SJCRH30 (cell line): ENCODE results near the gene FBXL2. TPM values are rescaled to one million over a fixed set of nuclear protein-coding genes. Genes with fewer than 3 reads are reported as not detected.
"Not testable (repeated sequence)": the region's sequence is repeated elsewhere in the genome, so short reads cannot be mapped to it uniquely, and the experiment has no call there.

ENCODE experiments used
- DNase-seq, 2 experiments: peaks; one replicate each; pipeline ENCODE4 v3.0.0-alpha.2; 2015 to 2020
- H3K27ac ChIP-seq: fragments of 250-450 bp; sonication (Bioruptor Pico); 2 replicates; pipeline ENCODE4 v1.5.1; 2020; ENCODE audit warnings: mild to moderate bottlenecking, moderate library complexity
- H3K27me3 ChIP-seq: fragments of 250-450 bp; sonication (Bioruptor Pico); 2 replicates; pipeline ENCODE4 v1.5.1; 2020; ENCODE audit warnings: mild to moderate bottlenecking, moderate library complexity
- H3K36me3 ChIP-seq: fragments of 250-450 bp; sonication (Bioruptor Pico); 2 replicates; pipeline ENCODE4 v1.5.1; 2020; ENCODE audit warnings: mild to moderate bottlenecking, moderate library complexity
- H3K4me1 ChIP-seq: fragments of 250-450 bp; sonication (Bioruptor Pico); 2 replicates; pipeline ENCODE4 v1.5.1; 2020; ENCODE audit warnings: mild to moderate bottlenecking, moderate library complexity
- H3K4me3 ChIP-seq: fragments of 250-450 bp; sonication (Bioruptor Pico); 2 replicates; pipeline ENCODE4 v1.5.1; 2020; ENCODE audit warnings: mild to moderate bottlenecking, moderate library complexity
- H3K9me3 ChIP-seq: fragments of 250-450 bp; sonication (Bioruptor Pico); replicated peaks from 2 replicates; pipeline ENCODE4 v1.5.1; 2020; ENCODE audit warnings: mild to moderate bottlenecking, moderate library complexity
- total RNA-seq: library from RNA; depleted of rRNA; stranded (reverse); fragments of >200 nt; shearing (Covaris generic); gene quantifications from 2 replicates; pipeline ENCODE4 v1.2.3, GENCODE V29; 2014; rRNA removed

FBXL2 gene
- total RNA-seq, 1 experiment from 2014 or later: 4.8 TPM

GRCh38 chr3:33420966-33421365, 143.7 kb downstream of the FBXL2 start:
- no peaks in the 10 kb centered on the region for H3K9me3 ChIP-seq
- no peaks in the 10 kb centered on the region for H3K27me3 ChIP-seq
- H3K36me3 ChIP-seq: peaks cover 9% of the 10 kb centered on the region; the same call in 1 of the 2 replicates
- H3K4me1 ChIP-seq: no peaks in the 10 kb centered on the region
- DNase-seq: no peak
- H3K27ac ChIP-seq: no peak overlapping the region
- H3K4me3 ChIP-seq: no peak overlapping the region

GRCh38 chr3:33424606-33425452, 147.6 kb downstream of the FBXL2 start:
- H3K4me1 ChIP-seq: no peaks in the 10 kb centered on the region; the same call in 1 of the 2 replicates
- H3K27ac ChIP-seq: no peak overlapping the region

GRCh38 chr3:33425453-33425852, 148.2 kb downstream of the FBXL2 start:
- no peak for DNase-seq
- H3K27me3 ChIP-seq: no peaks in the 10 kb centered on the region
- H3K9me3 ChIP-seq: no peaks in the 10 kb centered on the region
- H3K4me3 ChIP-seq: no peak overlapping the region
- H3K4me1 ChIP-seq: no peaks in the 10 kb centered on the region; the same call in 1 of the 2 replicates
- H3K27ac ChIP-seq: no peak overlapping the region
- peaks cover 7% of the 10 kb centered on the region; the same call in 1 of the 2 replicates for H3K36me3 ChIP-seq

More at GRCh38 chr3:33424606-33425452, 147.6 kb downstream of the FBXL2 start:
- Histone ChIP-seq H3K9me3 (no peaks in the 10 kb centered on the region), H3K36me3 (peaks cover 7% of the 10 kb centered on the region; the same call in 1 of the 2 replicates), H3K4me3 (no peak overlapping the region), H3K27me3 (no peaks in the 10 kb centered on the region)
- no peak for DNase-seq

- Histone ChIP-seq H3K4me1 (no peaks in the 10 kb centered on the region; the same call in 1 of the 2 replicates), H3K27ac (no peak overlapping the region), H3K27me3 (no peaks in the 10 kb centered on the region), H3K9me3 (no peaks in the 10 kb centered on the region), H3K36me3 (peaks cover 7% of the 10 kb centered on the region; the same call in 1 of the 2 replicates), H3K4me3 (no peak overlapping the region)
- peak in 1 of 2 experiments; percentile 58 for DNase-seq
Measured at GRCh38 chr3:33426068-33426467, 148.8 kb downstream of the FBXL2 start.

- Histone ChIP-seq H3K4me1 (no peaks in the 10 kb centered on the region; the same call in 1 of the 2 replicates), H3K36me3 (peaks cover 6% of the 10 kb centered on the region; the same call in 1 of the 2 replicates), H3K9me3 (no peaks in the 10 kb centered on the region), H3K27me3 (no peaks in the 10 kb centered on the region), H3K27ac (no peak overlapping the region), H3K4me3 (no peak overlapping the region)
- DNase-seq: peak in 1 of 2 experiments; percentile 6
Measured at GRCh38 chr3:33426630-33427317, 149.5 kb downstream of the FBXL2 start.

GRCh38 chr3:33428734-33429133, 151.5 kb downstream of the FBXL2 start:
- Histone ChIP-seq H3K27me3 (no peaks in the 10 kb centered on the region), H3K27ac (no peak overlapping the region), H3K4me3 (no peak overlapping the region), H3K36me3 (peaks cover 3% of the 10 kb centered on the region; the same call in 1 of the 2 replicates), H3K9me3 (no peaks in the 10 kb centered on the region), H3K4me1 (no peaks in the 10 kb centered on the region; the same call in 1 of the 2 replicates)
- DNase-seq: no peak

- not testable (repeated sequence) for H3K27ac ChIP-seq, H3K4me3 ChIP-seq, H3K36me3 ChIP-seq, DNase-seq, H3K27me3 ChIP-seq, H3K4me1 ChIP-seq, H3K9me3 ChIP-seq
Measured at GRCh38 chr3:33429306-33429705, 152.1 kb downstream of the FBXL2 start.

- Histone ChIP-seq H3K27me3 (no peaks in the 10 kb centered on the region), H3K9me3 (no peaks in the 10 kb centered on the region), H3K4me1 (no peaks in the 10 kb centered on the region; the same call in 1 of the 2 replicates), H3K4me3 (no peak overlapping the region), H3K36me3 (no peaks in the 10 kb centered on the region), H3K27ac (no peak overlapping the region)
- DNase-seq: no peak
Measured at GRCh38 chr3:33430061-33430460, 152.8 kb downstream of the FBXL2 start.

- H3K9me3 ChIP-seq: no peaks in the 10 kb centered on the region
- no peaks in the 10 kb centered on the region for H3K27me3 ChIP-seq
- no peak for DNase-seq
- H3K4me3 ChIP-seq: no peak overlapping the region
- no peak overlapping the region for H3K27ac ChIP-seq
- no peaks in the 10 kb centered on the region; the same call in 1 of the 2 replicates for H3K4me1 ChIP-seq
- H3K36me3 ChIP-seq: no peaks in the 10 kb centered on the region
Measured at GRCh38 chr3:33430571-33430970, 153.3 kb downstream of the FBXL2 start.

GRCh38 chr3:33433843-33434242, 156.6 kb downstream of the FBXL2 start:
- 0 out of 2 replicates have a peak, but pooled peaks cover 5% of the 10 kb centered on the region for H3K4me1 ChIP-seq
- H3K4me3 ChIP-seq: no peak overlapping the region
- DNase-seq: no peak
- no peaks in the 10 kb centered on the region for H3K9me3 ChIP-seq
- no peak overlapping the region for H3K27ac ChIP-seq
- no peaks in the 10 kb centered on the region for H3K36me3 ChIP-seq
- no peaks in the 10 kb centered on the region for H3K27me3 ChIP-seq

Other genes with a start within 250 kb of the FBXL2 start
- 24.0 and 35.8 TPM in 2 replicates for gene GLB1, start 180.3 kb upstream of the FBXL2 start, total RNA-seq
- gene TMPPE, start 180.3 kb upstream of the FBXL2 start, total RNA-seq: 2.9 and 3.2 TPM in 2 replicates
- 107 TPM in 2 replicates for gene CRTAP, start 163.4 kb upstream of the FBXL2 start, total RNA-seq
- 14.8 and 15.6 TPM in 2 replicates for gene SUSD5, start 58.6 kb upstream of the FBXL2 start, total RNA-seq
- 38.8 and 40.9 TPM in 2 replicates for gene UBP1, start 163.0 kb downstream of the FBXL2 start, total RNA-seq